ENCODE measurements around the gene COL4A2. TPM values are rescaled to one million over a fixed set of nuclear protein-coding genes. Genes with fewer than 3 reads are reported as not detected.

COL4A2 gene
- polyA plus RNA-seq, 1 donor (not counting 4 experiments of a cell fraction or from before 2014, with no cell fraction given), result 30.7 TPM

GRCh38 chr13:110438776-110439175 is 131.7 kb downstream of the COL4A2 start:
- H3K9me3 ChIP-seq (ENCODE audit: control insufficient read depth, low read depth, low read length), result no peaks in the 10 kb centered on the region
- dilution Hi-C loops (cut with MboI; ENCODE audit: extremely low pct_ligation_motif_present, low sequenced_read_pairs), result no loop called here
- TF ChIP-seq CTCF (optimal IDR thresholded peaks at IDR 0.05 in 1 of 3, IDR thresholded peaks at IDR 0.05 in 1 of 3, conservative IDR thresholded peaks at IDR 0.05 in 1 of 3; ENCODE audit: extremely low read depth in 1 of 3, insufficient read depth in 2 of 3, low read length in 3 of 3) (no peak), EZH2 (IDR thresholded peaks at IDR 0.05; ENCODE audit: low read length) (no peak)
- H3K4me3 ChIP-seq (ENCODE audit: control insufficient read depth in 2 of 3, extremely low read depth in 1 of 3, insufficient read depth in 2 of 3, low read depth in 1 of 3, low read length in 3 of 3), result no peak overlapping the region
- H4K20me1 ChIP-seq (ENCODE audit: control insufficient read depth, extremely low read depth, insufficient read depth, low read length), result no peaks in the 10 kb centered on the region
- no peak overlapping the region for H3K4me2 ChIP-seq (ENCODE audit: control insufficient read depth, extremely low read depth, insufficient read depth, low read depth, low read length)
- no peaks in the 10 kb centered on the region for H3K27me3 ChIP-seq (ENCODE audit: control insufficient read depth, extremely low read depth, insufficient read depth, low read length)
- H3K9me1 ChIP-seq (ENCODE audit: control insufficient read depth, extremely low read depth, insufficient read depth, low read length), result peaks cover 2% of the 10 kb centered on the region
- H3K27ac ChIP-seq (ENCODE audit: control insufficient read depth, insufficient read depth, low read length), result no peak overlapping the region
- H2AFZ ChIP-seq (ENCODE audit: control insufficient read depth, low read length), result no peak overlapping the region
- no peak overlapping the region for H3K9ac ChIP-seq (ENCODE audit: control insufficient read depth, extremely low read depth, insufficient read depth, low read length)
- H3K79me2 ChIP-seq (ENCODE audit: control insufficient read depth, insufficient read depth, low read length), result no peaks in the 10 kb centered on the region
- H3K36me3 ChIP-seq (ENCODE audit: control insufficient read depth in 2 of 2, extremely low read depth in 1 of 2, insufficient read depth in 2 of 2, low read length in 2 of 2), result peaks cover 16 to 27% of the 10 kb centered on the region in 2 experiments
- H3K4me1 ChIP-seq (ENCODE audit: control insufficient read depth, extremely low read depth, insufficient read depth, low read length), result peaks cover 11% of the 10 kb centered on the region
- DNase-seq (ENCODE audit: low read depth, low spot score) (no peak), FAIRE-seq (no peak)

GRCh38 chr13:110440946-110441731 is 134.1 kb downstream of the COL4A2 start:
- Histone ChIP-seq H3K79me2 (ENCODE audit: control insufficient read depth, insufficient read depth, low read length) (no peaks in the 10 kb centered on the region), H4K20me1 (ENCODE audit: control insufficient read depth, extremely low read depth, insufficient read depth, low read length) (no peaks in the 10 kb centered on the region), H3K4me2 (ENCODE audit: control insufficient read depth, extremely low read depth, insufficient read depth, low read depth, low read length) (no peak overlapping the region), H3K4me1 (ENCODE audit: control insufficient read depth, extremely low read depth, insufficient read depth, low read length) (peaks cover 35% of the 10 kb centered on the region), H3K9me1 (ENCODE audit: control insufficient read depth, extremely low read depth, insufficient read depth, low read length) (peaks cover 2% of the 10 kb centered on the region), H3K27ac (ENCODE audit: control insufficient read depth, insufficient read depth, low read length) (no peak overlapping the region), H3K27me3 (ENCODE audit: control insufficient read depth, extremely low read depth, insufficient read depth, low read length) (no peaks in the 10 kb centered on the region), H2AFZ (ENCODE audit: control insufficient read depth, low read length) (no peak overlapping the region), H3K9me3 (ENCODE audit: control insufficient read depth, low read depth, low read length) (no peaks in the 10 kb centered on the region), H3K9ac (ENCODE audit: control insufficient read depth, extremely low read depth, insufficient read depth, low read length) (no peak overlapping the region), H3K36me3 (ENCODE audit: control insufficient read depth in 2 of 2, extremely low read depth in 1 of 2, insufficient read depth in 2 of 2, low read length in 2 of 2) (peaks cover 10 to 19% of the 10 kb centered on the region in 2 experiments), H3K4me3 (ENCODE audit: control insufficient read depth in 2 of 3, extremely low read depth in 1 of 3, insufficient read depth in 2 of 3, low read depth in 1 of 3, low read length in 3 of 3) (no peak overlapping the region)
- FAIRE-seq, result no peak
- dilution Hi-C loops (cut with MboI; ENCODE audit: extremely low pct_ligation_motif_present, low sequenced_read_pairs), result no loop called here
- no peak for DNase-seq (ENCODE audit: low read depth, low spot score)
- TF ChIP-seq CTCF (optimal IDR thresholded peaks at IDR 0.05 in 1 of 3, IDR thresholded peaks at IDR 0.05 in 1 of 3, conservative IDR thresholded peaks at IDR 0.05 in 1 of 3; ENCODE audit: extremely low read depth in 1 of 3, insufficient read depth in 2 of 3, low read length in 3 of 3) (no peak), EZH2 (IDR thresholded peaks at IDR 0.05; ENCODE audit: low read length) (no peak)

Data from keratinocyte (primary cell).